ENCODE data around the gene ZBTB32.
A peak's percentile ranks its signal among the peaks of the same experiment; 100 is the strongest.

Gene ZBTB32

DNA sequence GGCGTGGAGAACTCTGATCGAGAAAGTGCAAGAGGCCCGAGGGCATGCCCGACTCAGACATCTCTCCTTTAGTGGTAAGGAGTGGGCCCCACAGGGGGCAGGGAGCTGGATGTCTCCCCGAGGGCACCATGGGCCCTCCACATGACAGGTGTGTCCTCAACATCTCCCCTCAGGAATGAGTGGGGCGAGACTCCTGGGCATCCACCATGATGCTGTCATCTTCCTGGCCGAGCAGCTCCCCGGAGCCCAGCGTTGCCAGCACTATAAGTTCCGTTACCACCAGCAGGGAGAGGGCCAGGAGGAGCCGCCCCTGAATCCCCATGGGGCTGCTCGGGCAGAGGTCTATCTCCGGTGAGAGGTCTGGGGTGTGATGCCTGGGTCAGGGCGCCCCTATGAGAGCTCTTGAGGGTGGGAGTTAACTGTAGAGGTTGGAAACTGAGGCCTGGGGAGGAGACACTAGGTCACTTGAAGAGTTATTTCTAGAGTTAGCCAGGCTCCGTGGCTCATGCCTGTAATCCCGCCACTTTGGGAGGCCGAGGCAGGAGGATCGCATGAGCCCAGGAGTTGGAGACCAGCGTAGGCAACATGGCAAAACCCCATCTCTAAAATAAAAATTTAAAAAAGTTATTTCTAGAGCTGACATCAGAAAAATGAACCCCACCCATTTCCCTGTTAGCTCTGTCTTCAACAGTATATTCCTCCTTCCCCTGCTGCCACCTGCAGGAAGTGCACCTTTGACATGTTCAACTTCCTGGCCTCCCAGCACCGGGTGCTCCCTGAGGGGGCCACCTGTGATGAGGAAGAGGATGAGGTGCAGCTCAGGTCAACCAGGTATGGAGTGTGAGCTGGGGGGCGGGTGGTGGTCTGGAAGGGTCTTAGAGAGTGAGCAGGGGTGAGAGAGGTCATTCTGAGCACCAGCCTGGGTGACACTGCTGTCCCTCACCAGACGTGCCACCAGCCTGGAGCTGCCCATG is 32.8 kb downstream of the ZBTB32 start:
- no peak for DNase-seq (ENCODE audit: low read depth in 2 of 2)

GRCh38 chr19:35738021-35738886 is 33.9 kb downstream of the ZBTB32 start:
- DNase-seq (ENCODE audit: low read depth in 2 of 2): no peak

DNA sequence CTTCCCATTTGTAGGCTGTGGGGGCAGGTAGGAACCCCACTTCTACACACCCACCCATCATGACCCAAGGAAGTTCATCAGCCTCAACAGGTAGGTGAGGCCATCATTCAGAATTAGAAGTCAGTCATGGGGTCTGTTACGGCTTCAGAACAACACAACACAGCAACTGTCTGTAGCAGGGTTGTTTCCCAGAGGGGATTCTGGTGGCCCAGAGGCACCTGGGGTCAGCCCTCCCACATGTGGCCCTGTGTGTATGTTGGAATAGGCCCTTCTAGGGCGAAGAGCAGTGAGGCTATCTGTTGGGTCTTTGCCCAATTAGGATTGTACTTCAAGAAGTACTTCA is 34.5 kb downstream of the ZBTB32 start:
- DNase-seq (ENCODE audit: low read depth in 2 of 2): no peak

DNA sequence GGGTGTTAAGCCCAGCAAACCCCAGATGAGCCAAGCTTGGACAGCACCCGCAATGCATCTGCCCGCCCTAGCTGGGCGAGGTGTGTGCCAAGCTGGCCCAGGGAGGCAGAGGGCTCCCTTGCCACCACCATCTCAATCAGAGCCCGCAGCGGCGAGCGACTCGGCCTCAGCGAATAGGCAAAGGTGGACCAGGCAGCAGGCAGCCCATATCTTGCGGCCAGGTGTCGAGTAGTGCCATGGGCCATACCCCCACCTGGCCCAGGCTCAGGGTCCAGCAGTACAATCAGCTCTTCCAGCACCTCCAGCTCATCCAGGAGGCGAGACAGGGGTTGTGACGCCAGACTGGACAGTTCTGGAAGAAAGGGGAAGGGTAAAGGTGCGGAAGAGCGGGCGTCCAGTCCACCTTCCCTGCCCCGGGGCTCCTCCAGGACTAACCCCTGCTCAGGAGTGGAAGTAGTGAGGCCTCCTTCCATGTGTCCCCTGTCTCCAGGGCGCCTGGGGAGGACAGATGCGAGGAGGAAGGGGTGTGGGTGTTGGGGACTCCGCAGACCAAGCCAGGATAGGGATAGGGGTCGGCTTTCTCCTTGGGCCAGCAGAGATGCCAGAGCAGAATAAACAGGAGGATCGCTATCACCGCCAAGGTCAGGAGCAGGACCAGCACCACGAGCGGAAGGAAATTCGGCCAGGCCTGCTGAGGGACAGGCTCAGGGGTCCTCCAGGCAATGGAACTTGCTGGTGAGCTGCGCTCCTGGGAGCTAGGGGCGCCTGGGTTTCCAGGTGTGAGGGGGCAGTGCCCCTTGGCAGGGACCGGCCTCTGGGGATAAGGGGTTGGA is 35.1 kb downstream of the ZBTB32 start:
- DNase-seq (ENCODE audit: low read depth in 2 of 2): no peak

- DNase-seq (ENCODE audit: low read depth in 2 of 2): no peak
These were observed 35.7 kb downstream of the ZBTB32 start for GRCh38 chr19:35740108-35740422.

DNA sequence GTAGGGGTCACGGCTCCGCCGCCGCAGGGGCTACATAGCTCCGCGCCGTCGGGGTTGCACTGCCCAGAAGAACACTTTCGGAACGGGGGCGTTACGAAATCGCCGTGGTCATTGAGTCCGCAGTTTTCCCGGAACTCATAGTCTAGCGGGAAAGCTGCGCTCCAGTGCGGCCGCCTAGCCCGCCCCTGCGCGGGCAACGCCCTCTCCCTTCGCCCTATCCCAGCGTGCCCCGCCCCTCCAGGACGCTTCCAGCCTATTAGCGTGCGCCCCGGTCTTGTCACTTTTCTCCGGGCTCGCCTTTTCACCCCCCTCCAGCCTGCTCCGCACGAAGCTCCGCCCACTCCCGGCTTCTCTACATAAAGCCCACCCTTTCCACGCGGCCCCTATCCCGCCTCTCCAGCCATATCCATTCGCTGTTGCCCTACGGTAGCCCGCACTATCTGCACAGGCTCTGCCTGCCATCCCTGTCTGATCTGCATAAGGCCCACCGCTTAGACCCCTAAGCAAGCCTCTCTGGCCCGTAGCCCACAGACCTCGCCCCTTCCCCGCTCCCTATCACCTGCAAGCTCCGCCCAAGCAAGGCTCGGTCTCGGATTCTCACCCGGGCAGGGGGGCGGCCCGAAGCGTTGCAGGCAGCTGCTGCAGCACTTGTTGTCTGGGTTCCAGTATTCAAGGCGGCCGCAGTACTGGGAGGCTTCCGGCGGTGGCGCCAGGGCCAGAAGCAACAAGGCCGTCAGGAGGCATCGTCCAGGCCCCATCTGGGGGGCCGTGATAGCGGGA is 36.3 kb downstream of the ZBTB32 start:
- peak; percentile 86 to 93 for DNase-seq (ENCODE audit: low read depth in 2 of 2)

DNA sequence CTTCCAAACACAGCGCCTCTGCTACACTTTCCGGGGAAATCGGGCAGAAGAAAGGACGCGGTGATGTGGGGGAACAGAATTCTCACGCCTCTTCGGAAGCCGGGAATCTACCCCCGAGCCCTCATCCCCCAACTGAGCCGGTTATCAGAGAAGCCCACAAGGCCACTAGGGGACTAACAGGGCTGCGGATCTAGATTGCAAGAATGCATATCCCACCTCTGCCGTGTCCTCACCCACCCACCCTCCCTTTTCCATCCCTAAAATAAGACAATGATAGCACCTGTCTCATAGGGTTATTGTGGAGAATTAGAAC is 36.8 kb downstream of the ZBTB32 start:
- no peak for DNase-seq (ENCODE audit: low read depth in 2 of 2)

DNA sequence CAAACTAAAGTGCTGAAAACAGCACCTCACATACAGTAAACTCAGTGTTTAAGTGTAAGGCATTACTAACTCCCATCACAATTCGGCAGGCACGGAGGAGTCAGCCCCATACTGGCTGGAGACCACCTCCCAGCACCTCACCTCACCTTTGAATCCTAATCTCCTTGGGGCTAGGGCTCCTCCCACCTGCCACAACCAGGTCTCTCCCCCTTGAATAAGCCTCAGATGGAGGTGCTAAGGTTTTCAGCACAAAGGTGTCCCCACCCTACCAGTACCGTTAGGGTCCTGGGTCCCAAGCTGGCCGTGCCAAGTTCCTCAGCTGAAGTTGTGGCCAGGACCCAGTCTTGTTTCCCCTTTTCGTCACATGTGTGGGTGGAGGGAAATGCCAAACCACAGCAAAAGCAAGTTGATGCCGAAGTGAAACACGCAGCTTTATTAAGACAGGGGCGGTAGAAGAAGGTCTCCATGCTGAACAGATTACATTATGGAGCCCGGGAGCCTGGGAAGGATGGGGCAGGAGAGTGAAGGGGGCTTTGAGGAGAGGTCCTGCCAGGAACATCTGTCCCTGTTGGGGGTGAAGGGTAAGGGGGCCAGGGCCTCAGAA is 37.9 kb downstream of the ZBTB32 start, which contains the start of gene IGFLR1:
Gene IGFLR1 (minus strand): TSS at position 332 of the 604 bp plus-strand sequence. CDS start 1,272 bp downstream, outside the sequence.
- DNase-seq (ENCODE audit: low read depth in 2 of 2): peak; percentile 55 to 64

- DNase-seq (ENCODE audit: low read depth in 2 of 2): no peak
These were observed 39.5 kb downstream of the ZBTB32 start for GRCh38 chr19:35743640-35744429.

DNA sequence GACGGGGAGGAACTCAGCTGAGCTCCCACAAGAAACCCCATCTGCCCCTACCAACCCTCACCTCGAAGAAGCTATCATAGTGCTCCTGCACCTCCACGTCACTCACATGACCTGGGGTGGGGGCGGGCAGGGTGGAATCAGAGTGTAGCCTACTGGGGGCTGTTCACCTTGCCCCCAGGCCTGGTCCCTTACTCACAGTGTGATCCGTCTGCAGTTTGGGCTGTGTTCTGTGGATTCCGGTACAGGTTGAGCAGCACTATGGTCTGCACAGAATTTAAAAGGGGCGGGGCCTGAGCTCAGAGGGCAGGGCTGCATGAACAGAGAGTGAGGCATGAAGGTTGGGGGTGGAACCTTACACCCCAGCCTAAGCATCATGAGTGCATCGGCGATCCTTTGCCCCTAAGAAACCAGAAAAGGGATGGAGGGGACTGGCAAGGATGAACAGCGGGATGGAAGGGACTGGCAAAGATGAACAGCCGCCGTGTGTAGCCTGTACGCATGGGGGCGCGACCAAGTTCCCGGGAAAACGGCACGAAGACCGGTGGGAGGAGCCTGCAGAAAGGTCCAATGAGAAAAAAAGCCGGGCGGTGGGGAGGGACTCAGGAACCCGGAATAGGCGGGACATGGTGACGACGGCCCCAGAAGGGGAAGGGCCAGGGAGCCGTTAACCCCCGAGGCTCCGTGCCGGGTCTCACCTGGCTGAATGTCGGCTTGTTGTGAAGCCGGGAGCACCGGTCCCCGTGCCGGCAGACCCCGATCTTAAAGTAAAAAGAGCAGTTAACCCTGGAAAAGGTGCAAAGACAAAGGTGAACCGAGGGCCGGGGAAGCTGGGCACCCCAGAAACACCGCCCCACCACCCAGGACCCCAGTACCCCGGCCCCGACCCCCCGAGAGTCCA is 40.3 kb downstream of the ZBTB32 start:
- DNase-seq (ENCODE audit: low read depth in 2 of 2): peak; percentile 85 to 87

DNA sequence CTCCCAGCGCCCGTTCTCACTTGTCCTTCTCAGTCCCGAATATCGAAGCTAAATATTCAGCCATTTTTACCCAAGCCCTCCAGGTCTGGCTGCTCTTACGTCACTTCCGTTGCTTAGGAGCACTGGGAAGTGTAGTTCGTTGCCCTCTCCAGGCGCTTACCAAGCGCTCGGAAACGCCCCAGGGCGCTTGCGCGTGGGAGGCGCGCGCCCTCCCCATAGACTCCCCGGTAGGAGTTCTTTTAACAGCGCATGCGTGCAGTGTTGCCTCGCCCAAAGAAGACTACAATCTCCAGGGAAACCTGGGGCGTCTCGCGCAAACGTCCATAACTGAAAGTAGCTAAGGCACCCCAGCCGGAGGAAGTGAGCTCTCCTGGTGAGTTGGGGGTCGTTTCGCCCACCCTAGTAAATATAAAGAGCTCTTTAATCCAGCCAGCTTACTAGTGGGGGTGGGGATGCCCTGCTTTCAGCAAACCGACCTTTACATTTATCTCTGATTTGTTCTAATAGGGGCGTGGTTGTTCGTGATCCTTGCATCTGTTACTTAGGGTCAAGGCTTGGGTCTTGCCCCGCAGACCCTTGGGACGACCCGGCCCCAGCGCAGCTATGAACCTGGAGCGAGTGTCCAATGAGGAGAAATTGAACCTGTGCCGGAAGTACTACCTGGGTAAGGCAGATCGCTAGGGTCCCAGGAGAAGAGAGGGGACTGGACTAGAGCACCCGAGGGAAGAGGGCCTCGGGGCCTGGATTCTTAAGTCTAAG is 41.1 kb downstream of the ZBTB32 start, which contains the start of the genes PSENEN and U2AF1L4:
Gene PSENEN (plus strand): TSS at position 324 of the 759 bp plus-strand sequence. CDS start 280 bp downstream, at position 604.
Gene U2AF1L4 (minus strand): TSS at position 91 of the 759 bp plus-strand sequence. CDS start 27 bp downstream, at position 64.
- DNase-seq (ENCODE audit: low read depth in 2 of 2): peak; percentile 95 to 96

GRCh38 chr19:35746087-35746462 is 41.7 kb downstream of the ZBTB32 start:
- DNase-seq (ENCODE audit: low read depth in 2 of 2): no peak

GRCh38 chr19:35746531-35746930 is 42.2 kb downstream of the ZBTB32 start:
- no peak for DNase-seq (ENCODE audit: low read depth in 2 of 2)

DNA sequence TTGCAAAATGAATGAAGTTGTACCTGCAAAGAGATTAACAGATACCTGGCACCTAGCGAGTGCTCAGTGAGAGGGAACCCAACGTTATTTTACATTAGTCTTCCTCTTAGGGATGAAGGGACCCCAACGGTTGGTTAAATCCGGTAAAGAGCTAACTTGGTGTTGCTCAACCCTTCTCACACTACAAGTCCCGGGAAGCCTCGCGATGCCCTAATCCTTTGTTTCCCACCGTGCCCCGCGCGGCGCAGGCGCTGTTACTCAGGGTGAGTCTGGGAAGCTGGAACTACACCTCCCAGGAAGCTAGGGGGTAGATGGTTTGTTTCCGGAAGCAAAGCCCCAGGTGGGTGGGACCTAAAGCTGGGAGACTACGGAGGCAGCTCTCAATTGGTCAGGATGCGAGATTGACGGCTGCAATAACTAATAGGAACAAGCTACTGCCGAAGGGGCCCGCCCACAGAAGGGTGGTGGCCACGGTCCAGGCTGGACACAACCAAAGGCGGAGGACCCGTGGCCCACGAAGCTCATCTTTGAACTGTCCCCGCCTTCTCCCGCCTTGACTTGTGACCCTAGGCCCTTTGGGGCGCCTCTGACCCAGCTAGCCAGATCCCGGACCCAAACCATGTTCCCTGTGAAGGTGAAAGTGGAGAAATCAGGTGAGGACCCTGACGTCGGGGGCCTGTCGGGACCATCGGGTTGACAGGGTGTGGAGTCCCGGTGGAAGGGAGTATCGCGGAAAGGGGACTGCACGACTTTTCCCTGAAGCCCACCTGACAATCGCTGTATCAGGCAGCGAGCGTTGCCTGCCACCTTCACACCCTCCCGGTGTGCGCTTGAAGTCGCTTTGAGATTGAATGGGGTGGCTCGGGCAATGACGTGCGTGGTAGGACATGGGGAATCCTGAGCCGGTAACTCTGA is 44.0 kb downstream of the ZBTB32 start, which contains the start of gene LIN37:
Gene LIN37 (plus strand): TSS at position 471 of the 915 bp plus-strand sequence. CDS start 149 bp downstream, at position 620.
- DNase-seq (ENCODE audit: low read depth in 2 of 2): peak; percentile 96 to 99

DNA sequence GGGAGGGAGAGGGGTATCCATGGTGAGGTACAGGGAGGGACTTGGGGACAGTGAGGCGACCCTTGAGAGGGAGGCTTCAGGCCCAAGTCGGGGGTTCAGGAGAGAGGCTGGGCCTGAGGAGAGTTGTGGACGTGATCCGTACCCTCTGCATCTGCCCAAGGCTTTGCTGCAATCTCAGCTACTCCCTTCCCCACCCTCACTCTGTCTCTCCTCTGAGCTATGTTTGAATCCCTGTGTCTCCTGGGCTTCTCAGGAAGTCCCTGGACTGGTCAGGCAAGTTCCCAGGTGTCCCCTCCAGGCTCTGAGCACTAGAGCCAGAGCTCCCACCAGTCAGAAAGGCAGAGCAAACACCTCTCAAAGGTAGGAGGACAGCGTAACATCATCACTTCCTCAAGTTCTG is 45.8 kb downstream of the ZBTB32 start:
- DNase-seq (ENCODE audit: low read depth in 2 of 2): no peak

Measured in stimulated activated CD8-positive, alpha-beta memory T cell treated with anti-CD3 and anti-CD28 coated beads, Interleukin-15, amount 100 ng/mL, for 4 hours (primary cell).